ENCODE results near the gene MAPK14.

MAPK14 gene

DNA sequence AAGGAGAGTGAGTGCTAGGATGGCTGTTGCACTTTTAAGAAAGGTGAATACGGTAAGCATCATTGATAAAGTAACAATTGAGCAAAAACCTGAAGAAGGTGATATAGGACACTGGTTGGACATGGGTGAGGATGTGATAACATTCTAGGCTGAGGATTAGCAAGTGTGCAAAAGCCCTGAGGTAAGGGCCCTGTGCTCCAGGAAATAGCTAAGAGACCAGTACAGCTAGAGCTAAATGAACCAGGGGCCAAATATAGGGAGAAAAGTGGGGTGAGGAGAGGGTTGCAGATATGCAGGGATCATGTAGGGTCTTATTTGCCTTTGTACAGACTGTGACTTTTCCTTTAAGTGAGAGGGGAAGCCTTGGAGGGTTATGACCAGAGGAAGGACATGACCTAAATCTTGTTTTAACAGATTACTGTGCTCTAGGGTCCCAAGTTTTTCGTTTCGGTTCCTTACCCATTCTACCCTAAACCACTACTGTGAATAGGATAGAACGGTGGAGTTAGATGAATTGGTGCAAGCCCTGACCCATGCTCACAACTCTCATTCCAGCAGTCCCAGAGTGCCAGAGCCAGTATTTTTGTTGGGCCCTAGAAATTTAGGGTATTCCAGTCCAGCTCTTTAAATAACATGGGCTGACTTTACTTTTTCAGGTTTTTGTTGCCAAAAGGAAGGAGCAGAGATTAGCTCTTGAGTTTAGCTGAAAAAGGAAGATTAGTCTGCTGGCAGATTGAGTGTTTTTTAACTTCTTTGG lies 10.7 kb downstream of the MAPK14 start:
- no peak for DNase-seq

DNA sequence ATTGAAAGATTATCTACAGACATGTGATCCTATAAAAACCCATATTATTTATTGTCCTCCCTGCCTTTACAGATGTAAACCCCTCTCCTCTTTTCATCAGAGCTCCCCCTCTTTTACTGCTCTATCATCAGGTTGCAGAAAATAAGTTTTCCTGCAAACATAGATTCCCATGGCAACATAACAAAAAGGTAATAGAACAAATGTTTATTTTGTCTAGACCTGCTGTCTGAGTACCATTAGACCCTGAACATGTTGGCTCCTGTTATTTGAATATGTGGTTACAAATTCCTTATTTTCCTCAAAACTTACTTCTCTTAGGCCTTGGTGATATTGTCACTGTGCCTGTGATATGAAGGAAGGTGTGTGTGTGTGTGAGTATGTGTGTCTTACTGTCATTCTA lies 11.5 kb downstream of the MAPK14 start:
- DNase-seq, result no peak

DNA sequence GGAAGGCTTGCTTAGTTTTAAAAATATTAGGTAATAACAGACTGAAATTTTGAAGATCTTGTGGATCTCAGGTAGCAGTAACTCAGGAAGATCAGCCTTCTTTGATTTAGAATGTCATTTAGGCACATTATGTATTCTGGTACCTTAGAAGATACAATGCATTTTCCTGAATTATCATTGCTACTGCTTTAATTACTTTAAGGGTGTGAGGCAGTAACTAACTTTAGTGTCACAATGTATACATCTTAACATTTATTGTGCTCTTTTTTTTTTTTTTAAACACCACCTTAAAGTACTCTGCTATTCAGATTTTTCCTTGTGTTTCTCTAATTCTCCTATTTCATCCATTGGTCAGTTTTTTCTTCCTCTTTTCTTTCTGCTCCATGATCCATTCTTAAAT lies 13.3 kb downstream of the MAPK14 start:
- no peak for DNase-seq

DNA sequence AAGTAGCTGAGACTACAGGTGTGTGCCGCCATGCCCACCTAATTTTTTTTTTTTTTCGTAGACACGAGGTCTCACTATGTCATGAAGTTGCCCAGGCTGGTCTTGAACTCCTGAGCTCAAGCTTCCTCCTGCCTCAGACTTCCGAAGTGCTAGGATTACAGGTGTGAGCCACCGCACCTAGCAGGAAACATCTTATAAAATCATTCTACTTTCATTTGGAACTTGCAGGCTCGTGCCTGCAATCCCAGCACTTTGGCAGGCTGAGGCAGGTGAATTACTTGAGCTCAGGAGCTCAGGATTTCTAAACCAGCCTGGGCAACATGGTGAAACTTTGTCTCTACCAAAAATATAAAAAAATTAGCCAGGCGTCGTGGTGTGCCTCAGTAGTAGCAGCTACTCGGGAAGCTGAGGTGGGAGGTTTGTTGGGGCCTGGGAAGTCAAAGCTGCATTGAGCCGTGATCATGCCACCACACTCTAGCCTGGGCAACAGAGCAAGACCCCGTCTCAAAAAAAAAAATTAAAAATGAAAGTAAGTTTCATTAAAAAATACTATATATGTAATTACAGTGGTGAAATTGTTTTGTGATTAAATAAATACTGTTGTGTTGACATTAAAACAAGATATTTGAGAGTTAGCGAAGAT lies 15.1 kb downstream of the MAPK14 start:
- DNase-seq, result no peak

DNA sequence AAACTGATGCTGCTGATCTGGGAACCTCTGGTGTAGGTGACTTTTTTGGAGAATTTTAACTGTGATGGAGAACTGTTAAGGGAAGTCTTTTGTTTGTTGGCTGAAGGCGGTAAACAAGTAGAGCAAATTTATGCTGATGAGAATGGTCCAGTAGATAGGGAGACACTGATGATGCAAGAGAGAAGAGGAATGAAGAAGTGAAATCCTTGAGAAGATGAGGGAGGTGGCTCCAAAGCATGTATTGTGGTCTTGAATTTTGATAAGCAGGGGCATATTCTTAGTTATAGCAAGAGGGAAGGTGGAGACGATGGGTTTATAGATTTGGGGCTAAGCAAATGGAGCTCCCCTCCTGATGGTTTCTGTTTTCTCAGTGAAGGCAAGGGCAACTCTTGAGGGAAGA lies 22.0 kb downstream of the MAPK14 start:
- no peak for DNase-seq

DNA sequence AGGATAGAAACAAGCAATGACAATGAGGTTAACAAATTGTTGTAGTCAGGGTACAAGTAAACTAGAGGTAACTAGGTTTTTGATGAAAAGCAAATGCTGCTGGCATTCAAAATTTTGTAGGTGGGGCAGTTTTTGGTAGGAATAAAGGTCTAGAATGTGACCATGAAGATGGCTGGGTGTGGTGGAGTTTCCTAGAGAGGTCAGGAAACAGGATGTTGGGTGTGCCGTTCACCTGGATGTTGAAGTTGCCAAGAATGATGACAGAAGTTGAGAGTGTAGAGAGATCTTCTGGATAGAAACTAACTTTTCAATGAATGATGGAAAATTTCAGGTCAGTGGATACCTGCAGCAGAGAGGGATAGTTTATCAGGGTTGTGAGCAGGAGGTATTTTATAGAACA lies 22.7 kb downstream of the MAPK14 start:
- no peak for DNase-seq

DNA sequence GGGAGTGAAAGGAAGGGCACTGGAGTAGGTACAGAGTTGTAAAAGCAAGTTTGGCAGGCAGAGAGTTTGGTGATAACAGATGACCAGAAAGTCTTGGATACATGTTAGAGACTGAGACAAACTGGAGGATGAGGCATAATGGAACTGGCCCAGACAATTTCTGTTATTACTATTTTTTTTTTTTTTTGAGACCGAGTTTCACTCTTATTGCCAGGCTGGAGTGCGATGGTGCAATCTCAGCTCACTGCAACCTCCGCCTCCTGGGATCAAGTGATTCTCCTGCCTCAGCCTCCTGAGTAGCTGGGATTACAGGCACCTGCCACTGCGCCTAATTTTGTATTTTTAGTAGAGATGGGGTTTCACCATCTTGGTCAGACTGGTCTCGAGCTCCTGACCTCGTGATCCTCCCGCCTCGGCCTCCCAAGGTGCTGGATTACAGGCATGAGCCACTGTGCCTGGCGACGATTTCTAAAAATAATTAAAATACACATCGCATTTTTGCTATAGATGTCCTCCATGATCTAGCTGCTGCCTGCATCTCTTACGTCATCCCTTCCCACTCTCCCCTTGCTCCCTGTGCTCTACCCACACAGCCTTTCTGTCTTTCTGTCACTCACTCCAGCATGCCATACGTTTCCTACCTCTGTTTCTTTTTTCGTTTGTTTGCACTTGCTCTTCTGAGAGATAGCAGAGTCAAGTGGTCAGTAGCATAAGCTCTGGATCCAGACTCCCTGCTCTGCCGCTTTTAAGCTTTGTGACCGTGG lies 23.5 kb downstream of the MAPK14 start:
- DNase-seq, result no peak

DNA sequence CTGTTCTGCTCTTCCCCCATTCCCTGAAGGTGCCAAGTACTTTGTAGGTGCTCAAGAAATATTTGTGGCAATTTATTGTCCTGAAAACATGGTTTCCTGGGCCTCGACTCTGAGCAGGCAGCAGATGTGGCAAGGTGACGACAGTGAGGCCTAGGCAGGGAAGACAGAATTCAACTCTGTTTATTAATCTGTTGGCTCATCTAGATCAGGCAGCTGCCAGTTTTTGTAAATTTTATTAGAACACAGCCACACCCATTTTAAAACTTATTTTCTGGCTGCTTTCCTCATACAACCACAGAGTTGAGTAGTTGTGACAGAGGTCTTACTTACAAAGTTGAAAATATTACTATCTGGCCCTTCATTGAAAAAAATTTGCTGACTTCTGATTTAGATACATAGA lies 24.5 kb downstream of the MAPK14 start:
- no peak for DNase-seq

DNA sequence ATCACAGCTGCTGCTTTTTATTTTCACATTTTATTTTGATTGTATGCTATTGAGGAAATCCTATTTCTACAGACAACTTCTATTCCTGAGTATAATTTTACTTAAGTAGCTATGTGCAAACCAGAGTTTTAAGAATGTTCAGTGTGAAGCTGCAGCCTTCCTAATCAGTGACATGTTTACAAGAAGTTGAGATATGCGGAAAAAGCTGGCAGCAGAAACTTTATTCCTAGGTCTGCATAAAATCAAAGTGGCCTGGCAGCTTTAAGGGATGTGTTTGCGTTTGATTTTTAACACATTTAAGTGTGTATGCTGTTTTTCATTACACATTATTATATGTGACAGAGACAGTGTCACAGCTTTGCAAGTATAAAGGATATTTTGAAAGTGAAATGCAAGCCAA lies 26.3 kb downstream of the MAPK14 start:
- no peak for DNase-seq

DNA sequence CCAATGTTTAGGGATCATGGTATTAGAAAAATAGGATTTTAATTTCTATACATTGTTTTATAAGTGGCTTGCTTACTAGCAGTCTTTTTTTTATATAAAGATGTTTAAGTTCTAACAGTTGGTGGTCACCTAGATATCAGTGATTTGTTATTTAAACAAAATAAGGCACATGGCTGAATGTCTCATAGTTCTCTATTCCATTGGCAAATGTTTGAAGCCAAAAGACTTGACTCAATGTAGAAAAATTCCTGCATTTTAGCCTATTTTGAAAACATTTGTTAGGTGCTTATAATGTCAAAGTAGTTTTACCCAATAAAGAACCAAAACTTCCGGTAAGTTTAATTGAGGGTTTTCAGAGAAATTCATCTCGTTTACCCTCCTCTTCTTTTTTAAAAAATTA lies 26.8 kb downstream of the MAPK14 start:
- DNase-seq, result no peak

DNA sequence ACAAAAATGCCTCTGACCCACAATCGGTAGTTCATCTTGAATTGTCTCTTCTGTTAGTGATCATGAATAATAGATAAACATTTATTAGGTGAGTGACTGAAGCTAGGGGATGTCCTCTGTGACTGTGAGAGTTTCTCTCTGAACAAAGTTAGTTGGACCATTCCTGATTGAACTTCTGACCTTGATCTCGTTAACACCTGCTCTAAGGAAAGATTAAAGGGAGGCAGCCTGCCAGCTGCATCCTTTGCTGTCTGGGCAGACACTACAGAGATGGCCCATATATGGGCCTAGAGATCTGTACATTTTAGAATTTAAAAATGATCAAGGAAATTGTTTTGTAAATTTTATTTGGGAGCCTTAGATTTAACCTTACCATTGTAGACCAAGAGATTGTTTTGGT lies 27.3 kb downstream of the MAPK14 start:
- DNase-seq, result no peak

DNA sequence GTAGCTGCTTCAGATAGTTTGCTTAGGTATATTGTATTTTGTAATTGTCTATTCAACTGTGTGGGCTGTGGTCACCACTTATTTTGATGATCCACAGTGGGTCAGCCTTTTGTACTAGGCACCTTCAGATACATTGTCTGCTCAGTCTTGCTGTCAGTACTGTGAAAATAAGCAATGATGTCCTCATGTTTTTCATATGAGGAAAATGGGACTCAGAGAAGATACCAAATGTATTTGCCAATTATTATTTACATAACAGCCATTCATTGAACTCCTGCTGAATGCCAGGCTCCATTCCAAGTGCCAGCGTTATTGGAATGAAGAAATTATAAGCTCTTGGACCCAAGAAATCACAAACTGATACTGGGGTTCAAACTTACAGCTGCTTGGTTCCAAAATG lies 28.6 kb downstream of the MAPK14 start:
- DNase-seq, result no peak

DNA sequence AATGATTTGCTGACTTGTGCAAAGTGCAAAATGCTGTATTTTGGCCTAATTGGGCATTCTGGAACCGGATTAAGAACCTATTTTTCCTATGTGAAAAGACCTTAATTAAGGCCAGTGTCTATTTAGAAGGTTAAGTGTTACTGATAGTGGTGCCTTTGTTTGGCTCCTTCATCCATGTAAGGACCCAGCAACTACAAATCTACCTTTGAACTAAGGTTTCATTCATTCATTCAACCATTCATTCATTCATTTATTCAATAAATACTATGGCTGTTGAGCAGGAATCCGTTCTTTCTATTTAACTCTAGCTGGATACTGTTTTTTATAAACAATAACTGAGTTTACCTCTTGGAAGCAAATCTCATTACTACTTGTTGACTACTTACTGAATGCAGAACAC lies 33.6 kb downstream of the MAPK14 start:
- DNase-seq, result no peak

DNA sequence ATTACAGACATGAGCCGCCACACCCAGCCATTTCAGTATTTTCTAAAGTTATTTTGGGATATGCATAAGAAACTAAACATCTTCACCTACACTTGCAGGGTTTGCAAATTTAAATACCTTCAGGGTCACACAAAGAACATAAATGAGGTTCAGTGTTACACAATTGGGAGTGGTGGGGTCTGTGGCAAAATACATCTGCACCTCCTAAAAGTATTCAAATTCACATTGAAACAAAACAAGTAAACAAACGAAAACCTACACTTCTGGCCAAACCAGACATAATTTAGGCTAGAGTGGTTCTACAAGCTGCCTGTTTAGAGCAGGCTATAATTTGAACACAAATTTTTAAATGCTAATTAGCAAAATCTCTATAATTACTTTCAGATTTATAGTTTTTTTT lies 34.6 kb downstream of the MAPK14 start:
- no peak for DNase-seq

DNA sequence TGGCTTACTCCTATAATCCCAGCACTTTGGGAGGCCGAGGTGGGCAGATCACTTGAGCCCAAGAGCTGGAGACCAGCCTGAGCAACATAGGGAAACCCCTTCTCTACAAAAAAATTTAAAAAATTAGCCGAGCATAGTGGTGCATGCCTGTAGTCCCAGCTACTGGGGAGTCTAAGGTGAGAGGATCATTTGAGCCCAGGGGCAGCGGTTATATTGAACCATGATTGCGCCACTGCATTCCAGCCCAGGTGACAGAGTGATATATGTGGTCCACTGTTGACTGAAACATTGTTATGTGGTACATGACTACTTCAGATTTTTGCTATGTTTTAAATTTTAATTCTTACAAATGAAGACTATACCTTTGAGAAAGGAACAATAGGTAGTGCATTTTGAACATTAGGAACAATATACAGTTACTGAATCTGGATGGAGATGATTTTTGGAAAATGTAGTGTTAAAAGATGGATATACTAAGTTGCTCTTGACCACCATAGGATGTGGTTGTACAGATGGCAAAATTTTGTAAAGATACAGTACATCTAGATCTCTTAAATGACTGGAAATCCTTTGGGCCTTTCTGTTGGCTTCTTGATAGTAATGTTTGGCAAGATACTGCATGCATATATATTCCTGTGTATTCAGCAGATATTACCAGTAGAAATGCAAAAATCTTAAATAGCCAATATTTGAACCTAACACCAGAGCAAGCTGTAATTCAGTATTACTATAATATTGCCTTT lies 35.9 kb downstream of the MAPK14 start:
- DNase-seq, result no peak

DNA sequence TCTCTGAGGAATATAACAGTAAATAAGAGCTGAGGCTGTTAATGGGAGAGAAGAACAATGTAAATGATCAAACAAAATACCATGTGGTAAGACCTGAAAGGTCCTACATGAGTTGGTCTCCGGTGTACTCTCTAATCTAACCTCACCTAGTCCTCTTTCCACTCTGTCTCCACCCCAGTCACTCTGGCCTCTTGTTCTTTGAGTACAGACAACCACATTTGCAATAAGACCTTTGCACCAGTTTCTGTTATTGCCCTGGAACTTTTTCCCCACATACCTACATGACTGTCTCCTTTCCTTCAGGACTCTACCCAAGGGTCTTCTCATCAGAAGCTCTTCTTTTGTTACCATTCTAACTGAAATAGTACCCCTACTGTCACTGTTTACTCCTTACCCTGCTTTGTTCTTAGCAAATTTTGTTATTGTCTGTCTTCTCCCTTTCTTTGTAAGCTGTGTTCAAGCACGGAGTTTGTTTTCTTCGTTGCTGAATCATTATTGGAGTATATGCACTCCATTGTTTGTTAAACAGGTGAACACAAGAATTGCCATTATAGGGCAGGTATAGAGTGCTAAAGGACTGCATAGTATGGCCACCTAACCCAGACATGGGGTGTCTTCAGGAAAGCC lies 37.3 kb downstream of the MAPK14 start:
- DNase-seq, result no peak

DNA sequence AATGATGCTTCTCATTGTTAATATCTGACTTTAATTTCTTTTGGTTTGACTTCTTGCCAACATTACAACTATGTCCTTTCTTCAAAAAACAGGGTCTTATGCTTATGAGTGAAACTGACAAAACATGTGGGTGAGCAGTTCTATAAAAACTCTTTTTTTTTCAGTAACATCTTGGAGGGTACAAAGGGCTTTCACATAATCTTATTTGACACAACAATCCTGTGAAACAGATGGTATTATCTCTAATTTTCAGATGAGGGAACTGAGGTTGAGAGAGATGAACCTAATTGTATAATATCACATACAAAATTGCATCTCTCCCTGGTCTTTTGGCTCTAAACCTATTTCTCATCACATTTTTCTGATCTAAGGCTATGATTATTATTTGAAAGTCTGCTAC lies 38.3 kb downstream of the MAPK14 start:
- DNase-seq, result no peak

DNA sequence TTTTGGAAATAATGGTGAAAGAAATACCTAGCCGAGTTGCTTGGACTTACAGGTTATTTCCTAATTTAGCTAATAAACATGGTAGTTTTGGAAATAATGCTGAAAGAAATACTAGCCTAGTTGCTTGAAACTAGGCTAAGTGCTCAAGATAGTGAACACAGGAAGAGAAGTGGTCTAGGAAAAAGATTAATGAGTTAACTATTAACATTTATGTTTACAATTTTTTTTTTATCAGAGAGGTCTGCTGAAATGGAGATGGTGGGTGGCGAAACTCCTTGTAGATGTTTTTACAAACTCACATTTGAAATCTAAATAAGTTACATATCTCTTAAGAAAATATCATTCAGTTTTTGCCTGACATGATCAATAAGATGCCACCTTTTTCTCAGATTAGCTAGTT lies 39.2 kb downstream of the MAPK14 start:
- DNase-seq, result no peak

DNA sequence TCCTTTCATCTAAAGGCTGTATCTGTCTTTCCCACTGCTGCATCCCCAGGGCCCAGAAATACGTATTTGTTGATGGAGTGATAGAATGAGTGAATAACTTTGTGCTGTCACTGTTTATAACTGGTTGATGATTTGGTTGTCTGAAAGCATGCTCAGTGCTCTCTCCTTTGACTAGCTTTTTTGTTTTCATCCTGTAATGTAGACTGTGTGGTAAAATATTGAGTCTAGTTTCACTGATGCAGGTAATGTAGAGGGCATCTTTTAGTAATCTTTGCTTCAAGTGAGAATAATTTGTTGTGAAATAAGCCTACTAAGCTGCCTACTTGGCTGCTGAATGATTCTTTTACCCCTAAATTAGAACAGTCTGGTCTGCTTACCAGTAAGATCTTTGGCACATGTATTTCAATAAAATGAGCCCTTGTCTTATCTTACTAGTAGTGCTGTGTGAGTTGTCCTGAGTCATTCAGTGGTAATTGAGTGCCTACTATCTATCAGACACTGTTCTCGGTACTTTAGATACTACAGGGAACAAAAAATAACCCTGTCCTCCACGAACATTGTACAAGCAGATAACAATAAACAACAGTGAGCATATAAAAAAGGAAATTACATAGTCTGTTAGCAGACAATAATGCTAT lies 39.9 kb downstream of the MAPK14 start:
- no peak for DNase-seq

DNA sequence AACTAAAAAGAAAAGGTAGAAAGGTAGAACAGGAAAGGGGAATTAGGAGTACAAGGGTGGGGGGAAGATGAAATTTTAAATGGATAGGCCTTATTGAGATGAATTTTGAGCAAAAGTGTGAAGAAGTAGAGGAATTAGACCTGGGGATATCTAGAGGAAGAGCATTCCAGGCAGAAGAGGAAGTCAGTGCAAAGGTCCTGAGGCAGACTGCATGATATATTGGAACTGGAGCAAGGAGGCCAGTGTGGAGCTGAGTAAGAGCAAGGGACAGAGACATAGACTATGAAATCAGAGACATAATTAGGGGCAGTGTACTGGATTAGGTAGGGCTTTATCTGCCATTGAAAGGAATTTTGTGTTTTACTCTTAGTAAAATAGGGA lies 40.4 kb downstream of the MAPK14 start:
- DNase-seq, result no peak

DNA sequence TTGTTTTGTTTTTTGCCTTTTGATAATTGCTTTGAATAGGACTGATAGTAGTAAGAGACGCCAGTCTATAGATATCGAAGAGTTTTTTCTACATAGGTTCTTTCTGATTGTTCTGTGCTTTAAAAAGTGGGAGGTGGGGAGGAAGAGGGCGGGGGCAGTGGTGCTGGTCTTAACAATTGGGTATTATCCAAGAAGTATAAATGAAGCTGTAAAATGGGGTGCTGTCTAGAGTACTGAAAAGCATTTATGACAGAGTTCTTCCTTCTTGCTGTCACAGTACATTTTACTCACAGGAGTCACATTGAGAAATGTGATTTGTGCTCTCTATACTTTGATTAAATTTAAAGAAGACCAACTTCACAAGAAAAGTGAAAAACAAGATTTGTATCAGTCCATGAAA lies 41.0 kb downstream of the MAPK14 start:
- no peak for DNase-seq

DNA sequence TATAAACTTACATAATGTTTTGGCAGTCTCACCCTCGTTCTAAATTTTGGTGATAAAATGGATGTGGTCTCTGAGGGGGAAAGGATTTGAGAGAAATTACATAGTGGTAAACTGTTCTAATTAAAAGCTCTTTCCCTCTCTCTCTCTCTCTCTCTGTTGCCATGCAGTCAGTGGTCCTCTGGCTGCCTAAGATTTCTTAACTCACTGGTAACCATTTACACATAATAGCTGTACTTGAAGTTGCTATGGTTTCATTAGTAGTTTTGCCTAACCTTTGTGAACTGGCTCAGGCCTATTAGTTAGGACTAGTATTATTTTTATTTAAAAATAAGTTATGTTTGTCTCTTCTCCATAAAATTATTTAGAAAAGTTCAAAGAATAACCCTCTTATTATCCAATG lies 42.0 kb downstream of the MAPK14 start:
- no peak for DNase-seq

DNA sequence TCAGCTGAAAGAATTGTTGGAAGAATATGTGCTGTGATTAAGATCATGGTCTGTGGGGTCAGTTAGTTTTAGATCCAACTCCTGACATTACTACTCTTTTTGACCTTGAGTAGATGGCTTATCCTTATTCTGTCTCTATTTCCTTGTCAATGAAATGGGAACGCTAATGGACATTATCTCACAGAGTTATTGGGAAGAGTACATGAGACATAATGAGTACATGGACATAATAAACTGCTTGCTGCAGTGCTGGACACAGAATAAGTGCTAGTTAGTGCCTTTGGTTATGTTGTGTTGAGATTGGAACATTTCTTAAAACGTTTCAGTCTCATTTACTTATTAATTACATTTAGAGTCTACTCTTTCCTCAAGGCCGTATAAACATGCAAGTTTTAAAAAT lies 42.6 kb downstream of the MAPK14 start:
- no peak for DNase-seq

All from activated CD4-positive, alpha-beta T cell treated with anti-CD3 and anti-CD28 coated beads for 48 hours (primary cell).